IMR-90 (cell line): Measurements from ENCODE around the gene MLLT1. TPM values are rescaled to one million over a fixed set of nuclear protein-coding genes. Genes with fewer than 3 reads are reported as not detected.
A peak's percentile ranks its signal among the peaks of the same experiment; 100 is the strongest.

ENCODE experiments used
- ATAC-seq: fragments of 200-7000 bp; cut with Tn5 transposase; 2 replicates; pipeline ENCODE4 v1.9.1; 2020; ENCODE audit warnings: low read depth, mild to moderate bottlenecking, moderate library complexity
- BruUV-seq: library from RNA; stranded (reverse); fragments of 400-500 nt; replicated peaks from 2 replicates; lab custom pipeline; 2021; lab: Mats Ljungman, UMichigan
- CTCF ChIA-PET: fragments of 300-600 bp; formaldehyde crosslinking; extraction: SDS; loops from one replicate; lab custom pipeline; 2021; ENCODE audit warnings: antibody characterized with exemption; lab: Yijun Ruan, JAX
- POLR2A ChIA-PET: fragments of 300-600 bp; sonication (Branson Sonifier 250); formaldehyde crosslinking; loops from one replicate; lab custom pipeline; 2022; ENCODE audit warnings: antibody characterized with exemption; ENCODE audit not compliant: unreplicated experiment; lab: Charles Lee
- DNase-seq: peaks from one replicate; pipeline ENCODE4 v3.0.0; 2013
- H2AFZ ChIP-seq: replicated peaks from 2 replicates; pipeline ENCODE3; 2013; ENCODE audit warnings: low read length, mild to moderate bottlenecking; ENCODE audit not compliant: poor library complexity
- H2AK5ac ChIP-seq: 2 replicates; pipeline ENCODE4 v1.6.1; 2013; ENCODE audit warnings: low read depth, low read length, inconsistent platforms
- H2AK9ac ChIP-seq: replicated peaks from 2 replicates; pipeline ENCODE3; 2013; ENCODE audit warnings: mild to moderate bottlenecking, low read depth, low read length, moderate library complexity; ENCODE audit not compliant: poor library complexity
- H2BK120ac ChIP-seq: 2 replicates; pipeline ENCODE4 v1.6.1; 2013; ENCODE audit warnings: low read depth, low read length, inconsistent platforms
- H2BK15ac ChIP-seq: 3 replicates; pipeline ENCODE4 v1.6.1; 2013; ENCODE audit warnings: low read depth, low read length, inconsistent platforms
- H2BK20ac ChIP-seq: 2 replicates; pipeline ENCODE4 v1.6.1; 2013; ENCODE audit warnings: low read depth, mild to moderate bottlenecking, inconsistent platforms, low read length, moderate library complexity
- H2BK5ac ChIP-seq: 2 replicates; pipeline ENCODE4 v1.6.1; 2013; ENCODE audit warnings: mild to moderate bottlenecking, low read depth, low read length, inconsistent platforms; ENCODE audit not compliant: poor library complexity, severe bottlenecking
- H3K14ac ChIP-seq: replicated peaks from 2 replicates; pipeline ENCODE4 v1.6.1; 2013; ENCODE audit warnings: low read depth, low read length, inconsistent platforms
- H3K18ac ChIP-seq: 2 replicates; pipeline ENCODE4 v1.6.1; 2013; ENCODE audit warnings: low read depth, low read length, control low read depth
- H3K23ac ChIP-seq: 2 replicates; pipeline ENCODE4 v1.6.1; 2013; ENCODE audit warnings: low read depth, low read length, inconsistent platforms
- H3K27ac ChIP-seq: 2 replicates; pipeline ENCODE4 v1.5.1; 2013; ENCODE audit warnings: mild to moderate bottlenecking, control low read depth, low read length; ENCODE audit not compliant: insufficient read depth
- H3K27me3 ChIP-seq: 2 replicates; pipeline ENCODE4 v1.6.1; 2013; ENCODE audit warnings: low read length; ENCODE audit not compliant: control insufficient read depth, insufficient read depth
- H3K36me3 ChIP-seq: 2 replicates; pipeline ENCODE4 v1.6.1; 2013; ENCODE audit warnings: low read length, mixed read lengths; ENCODE audit not compliant: control insufficient read depth, insufficient read depth
- H3K4ac ChIP-seq: 2 replicates; pipeline ENCODE4 v1.6.1; 2013; ENCODE audit warnings: low read depth, low read length, inconsistent platforms
- H3K4me1 ChIP-seq: 2 replicates; pipeline ENCODE4 v1.6.1; 2013; ENCODE audit warnings: low read length, mixed read lengths; ENCODE audit not compliant: control insufficient read depth, insufficient read depth
- H3K4me2 ChIP-seq: 2 replicates; pipeline ENCODE4 v1.6.1; 2013; ENCODE audit warnings: low read depth, mild to moderate bottlenecking, control low read depth, low read length, moderate library complexity
- H3K4me3 ChIP-seq: 2 replicates; pipeline ENCODE4 v1.5.1; 2013; ENCODE audit warnings: low read depth, mild to moderate bottlenecking, control low read depth, low read length, moderate library complexity; ENCODE audit not compliant: insufficient read depth
- H3K56ac ChIP-seq: 2 replicates; pipeline ENCODE4 v1.6.1; 2013; ENCODE audit warnings: low read length, inconsistent platforms; ENCODE audit not compliant: insufficient read depth; ENCODE audit errors: extremely low read depth
- H3K79me1 ChIP-seq, 2 experiments: 2 replicates each; pipeline ENCODE4 v1.6.1; 2013; ENCODE audit warnings: low read length in 2 of 2, inconsistent platforms in 1 of 2, low read depth in 1 of 2
- H3K9ac ChIP-seq: 2 replicates; pipeline ENCODE4 v1.6.1; 2013; ENCODE audit warnings: low read depth, low read length, control low read depth
- H3K9me1 ChIP-seq: 2 replicates; pipeline ENCODE4 v1.6.1; 2013; ENCODE audit warnings: low read length, inconsistent platforms; ENCODE audit not compliant: insufficient read depth
- H3K9me3 ChIP-seq: 2 replicates; pipeline ENCODE4 v1.6.1; 2013; ENCODE audit warnings: low read length; ENCODE audit not compliant: control insufficient read depth, insufficient read depth
- H4K20me1 ChIP-seq: 2 replicates; pipeline ENCODE4 v1.6.1; 2013; ENCODE audit warnings: low read length, inconsistent platforms; ENCODE audit not compliant: insufficient read depth
- H4K5ac ChIP-seq: 2 replicates; pipeline ENCODE4 v1.6.1; 2013; ENCODE audit warnings: mild to moderate bottlenecking, low read depth, low read length, control low read depth
- H4K8ac ChIP-seq, 2 experiments: 2 replicates each; pipeline ENCODE4 v1.6.1; 2013; ENCODE audit warnings: low read depth in 2 of 2, low read length in 2 of 2, control low read depth in 1 of 2, inconsistent platforms in 1 of 2
- H4K91ac ChIP-seq: 2 replicates; pipeline ENCODE4 v1.6.1; 2013; ENCODE audit warnings: low read depth, low read length, inconsistent platforms; ENCODE audit not compliant: insufficient read depth
- BHLHE40 ChIP-seq: fragments of 150-350 bp; IDR thresholded peaks from 2 replicates; pipeline ENCODE4 v1.6.1; 2016; ENCODE audit warnings: mild to moderate bottlenecking, low read depth, low read length
- CHD1 ChIP-seq: IDR thresholded peaks from 2 replicates; pipeline ENCODE4 v1.6.1; 2012; ENCODE audit warnings: low read depth, low read length, improper control_type of control experiment
- FOS ChIP-seq: fragments of 150-350 bp; IDR thresholded peaks from 2 replicates; pipeline ENCODE4 v1.6.1; 2016; ENCODE audit warnings: low read depth, low read length
- MAFK ChIP-seq: IDR thresholded peaks from 2 replicates; pipeline ENCODE4 v1.6.1; 2012; ENCODE audit warnings: low read depth, low read length, improper control_type of control experiment
- NFE2L2 ChIP-seq: fragments of 150-350 bp; IDR thresholded peaks from 2 replicates; pipeline ENCODE4 v1.6.1; 2016; ENCODE audit warnings: low read depth, mild to moderate bottlenecking, low read length
- POLR2A ChIP-seq: IDR thresholded peaks from 2 replicates; pipeline ENCODE4 v1.6.1; 2012; ENCODE audit warnings: mild to moderate bottlenecking, low read depth, low read length
- WGBS, 2 experiments: methylation state at CpG; one replicate each; pipeline versions ENCODE4 v1.1.5 to v1.1.7; 2013; ENCODE audit warnings: missing lambda C conversion rate in 2 of 2; ENCODE audit not compliant: insufficient read length in 1 of 2; ENCODE audit errors: extremely low coverage in 2 of 2; 5-methylcytosine and 5-hydroxymethylcytosine counted together
- dilution Hi-C: fragments of 300-500 bp; cut with HindIII; formaldehyde crosslinking; loops from one replicate; pipeline ENCODE4 v1.14.3; 2018; ENCODE audit warnings: low sequenced_read_pairs; ENCODE audit not compliant: unreplicated experiment
- in situ Hi-C: fragments of 300-500 bp; cut with MboI; formaldehyde crosslinking; loops from 3 replicates; pipeline ENCODE4 v1.14.3; 2019; ENCODE audit warnings: low sequenced_read_pairs, inconsistent platforms, mixed read lengths
- intact Hi-C: fragments of 100-400 bp; cut with micrococcal nuclease; formaldehyde crosslinking; loops from 2 replicates; pipeline ENCODE4 v1.10.0; 2022
- polyA plus RNA-seq, 3 experiments: library from polyadenylated mRNA; depleted of rRNA; stranded (reverse); fragments of >200 nt; gene quantifications; 2 replicates each; pipeline ENCODE4 v1.2.3, GENCODE V29; 2012; ENCODE audit warnings: low replicate concordance in 1 of 3
- total RNA-seq: library from RNA; depleted of rRNA; stranded (reverse); fragments of >200 nt; gene quantifications from 2 replicates; pipeline ENCODE4 v1.2.3, GENCODE V29; 2012
- TF ChIP-seq, protein P1 (sequence below): conservative IDR thresholded peaks from 2 replicates; pipeline ENCODE4 v1.5.1; 2012; ENCODE audit warnings: mild to moderate bottlenecking, low read depth, low read length, improper control_type of control experiment
- TF ChIP-seq, protein P2 (sequence below): fragments of 150-350 bp; IDR thresholded peaks from 2 replicates; pipeline ENCODE4 v1.6.1; 2017; ENCODE audit warnings: mild to moderate bottlenecking, antibody characterized with exemption, low read length, low read depth
- TF ChIP-seq, protein P3 (sequence below): fragments of 150-350 bp; IDR thresholded peaks from 2 replicates; pipeline ENCODE4 v1.6.1; 2016; ENCODE audit warnings: low read depth, mild to moderate bottlenecking, low read length, moderate library complexity, borderline replicate concordance

MLLT1 gene
- total and polyA plus RNA-seq, 2 of the 4 experiments (the other 2 are of a cell fraction) = 1.3 to 30.6 TPM

DNA sequence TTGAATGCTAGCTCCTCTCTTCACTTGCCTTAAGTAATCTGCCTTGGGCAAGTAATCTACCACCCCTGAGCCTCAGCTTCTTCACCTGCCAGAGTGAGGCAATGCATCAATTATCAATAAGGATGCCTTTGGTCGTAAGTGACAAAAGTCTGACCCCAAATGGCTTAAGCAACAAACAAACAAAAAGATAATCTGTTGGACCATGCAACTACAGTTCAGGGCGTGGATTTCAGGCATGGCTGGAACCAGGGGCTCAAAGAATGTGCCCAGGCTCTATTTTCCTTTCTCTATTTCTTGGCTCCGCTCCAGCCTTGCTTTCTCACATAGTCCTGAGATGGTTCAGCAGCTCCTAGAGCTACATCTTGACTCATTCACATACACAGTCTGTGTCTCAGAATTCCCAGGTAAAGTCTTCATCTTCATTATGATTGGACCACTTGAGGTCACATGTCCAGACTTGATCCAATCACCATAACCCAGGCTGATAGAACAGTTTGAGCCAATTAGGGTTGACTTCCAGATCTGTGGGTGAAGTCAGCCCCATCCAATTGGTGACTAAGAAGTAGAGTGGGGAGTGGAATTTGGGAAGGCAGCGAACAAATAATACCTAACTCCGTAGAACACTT, 114.8 kb downstream of the MLLT1 start:
- ChIA-PET CTCF (no interaction called here), POLR2A (no interaction called here)
- TF ChIP-seq, protein P1, sequence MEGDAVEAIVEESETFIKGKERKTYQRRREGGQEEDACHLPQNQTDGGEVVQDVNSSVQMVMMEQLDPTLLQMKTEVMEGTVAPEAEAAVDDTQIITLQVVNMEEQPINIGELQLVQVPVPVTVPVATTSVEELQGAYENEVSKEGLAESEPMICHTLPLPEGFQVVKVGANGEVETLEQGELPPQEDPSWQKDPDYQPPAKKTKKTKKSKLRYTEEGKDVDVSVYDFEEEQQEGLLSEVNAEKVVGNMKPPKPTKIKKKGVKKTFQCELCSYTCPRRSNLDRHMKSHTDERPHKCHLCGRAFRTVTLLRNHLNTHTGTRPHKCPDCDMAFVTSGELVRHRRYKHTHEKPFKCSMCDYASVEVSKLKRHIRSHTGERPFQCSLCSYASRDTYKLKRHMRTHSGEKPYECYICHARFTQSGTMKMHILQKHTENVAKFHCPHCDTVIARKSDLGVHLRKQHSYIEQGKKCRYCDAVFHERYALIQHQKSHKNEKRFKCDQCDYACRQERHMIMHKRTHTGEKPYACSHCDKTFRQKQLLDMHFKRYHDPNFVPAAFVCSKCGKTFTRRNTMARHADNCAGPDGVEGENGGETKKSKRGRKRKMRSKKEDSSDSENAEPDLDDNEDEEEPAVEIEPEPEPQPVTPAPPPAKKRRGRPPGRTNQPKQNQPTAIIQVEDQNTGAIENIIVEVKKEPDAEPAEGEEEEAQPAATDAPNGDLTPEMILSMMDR = no peak
- TF ChIP-seq, protein P2, sequence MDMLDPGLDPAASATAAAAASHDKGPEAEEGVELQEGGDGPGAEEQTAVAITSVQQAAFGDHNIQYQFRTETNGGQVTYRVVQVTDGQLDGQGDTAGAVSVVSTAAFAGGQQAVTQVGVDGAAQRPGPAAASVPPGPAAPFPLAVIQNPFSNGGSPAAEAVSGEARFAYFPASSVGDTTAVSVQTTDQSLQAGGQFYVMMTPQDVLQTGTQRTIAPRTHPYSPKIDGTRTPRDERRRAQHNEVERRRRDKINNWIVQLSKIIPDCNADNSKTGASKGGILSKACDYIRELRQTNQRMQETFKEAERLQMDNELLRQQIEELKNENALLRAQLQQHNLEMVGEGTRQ = peak; percentile 50; the same call in 1 of the 2 replicates
- no peak for TF ChIP-seq NFE2L2
- TF ChIP-seq, protein P3, sequence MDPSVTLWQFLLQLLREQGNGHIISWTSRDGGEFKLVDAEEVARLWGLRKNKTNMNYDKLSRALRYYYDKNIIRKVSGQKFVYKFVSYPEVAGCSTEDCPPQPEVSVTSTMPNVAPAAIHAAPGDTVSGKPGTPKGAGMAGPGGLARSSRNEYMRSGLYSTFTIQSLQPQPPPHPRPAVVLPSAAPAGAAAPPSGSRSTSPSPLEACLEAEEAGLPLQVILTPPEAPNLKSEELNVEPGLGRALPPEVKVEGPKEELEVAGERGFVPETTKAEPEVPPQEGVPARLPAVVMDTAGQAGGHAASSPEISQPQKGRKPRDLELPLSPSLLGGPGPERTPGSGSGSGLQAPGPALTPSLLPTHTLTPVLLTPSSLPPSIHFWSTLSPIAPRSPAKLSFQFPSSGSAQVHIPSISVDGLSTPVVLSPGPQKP = no peak
- TF ChIP-seq FOS = no peak
- no peak for TF ChIP-seq POLR2A
- TF ChIP-seq CHD1 = no peak
- no peak for TF ChIP-seq MAFK
- TF ChIP-seq BHLHE40 = no peak
- Histone ChIP-seq H2BK120ac (no peak overlapping the region), H3K27ac (no peak overlapping the region), H2AK9ac (no peak overlapping the region), H2BK5ac (no peak overlapping the region), H4K5ac (no peak overlapping the region), H4K20me1 (no peaks in the 10 kb centered on the region), H3K18ac (no peak overlapping the region), H2AK5ac (no peak overlapping the region), H3K4me2 (no peak overlapping the region), H3K56ac (no peak overlapping the region), H3K36me3 (no peaks in the 10 kb centered on the region), H3K9ac (no peak overlapping the region), H3K9me1 (no peaks in the 10 kb centered on the region), H2BK15ac (no peak overlapping the region), H3K4me3 (no peak overlapping the region), H3K27me3 (no peaks in the 10 kb centered on the region; the same call in 1 of the 2 replicates), H3K79me1 (no peaks in the 10 kb centered on the region), H2AFZ (no peak overlapping the region), H3K9me3 (no peaks in the 10 kb centered on the region), H2BK20ac (no peak overlapping the region), H3K4me1 (no peaks in the 10 kb centered on the region), H4K8ac (no peak overlapping the region), H3K4ac (no peak overlapping the region), H3K23ac (no peak overlapping the region), H3K14ac (no peak overlapping the region), H4K91ac (no peak overlapping the region)
- intact Hi-C loops = no loop called here
- in situ Hi-C loops = no loop called here
- no TSS peak for BruUV-seq
- ATAC-seq (no peak), DNase-seq (no peak)
- WGBS, 2 experiments = 60% methylated on average over 3 of the region's 5 CpGs; no CpG with 5 or more reads in 1 of the 2 experiments
- dilution Hi-C loops = no loop called here
